CD4-positive, alpha-beta T cell treated with Interleukin-17A for 4 hours (primary cell): ENCODE measurements around the gene SPART.
"Not testable (repeated sequence)": the region's sequence is repeated elsewhere in the genome, so short reads cannot be mapped to it uniquely, and the experiment has no call there.

Source experiments
- DNase-seq: peaks from one replicate; pipeline ENCODE4 v3.0.0-alpha.2; 2020; ENCODE audit warnings: mixed read lengths

The SPART gene

DNA sequence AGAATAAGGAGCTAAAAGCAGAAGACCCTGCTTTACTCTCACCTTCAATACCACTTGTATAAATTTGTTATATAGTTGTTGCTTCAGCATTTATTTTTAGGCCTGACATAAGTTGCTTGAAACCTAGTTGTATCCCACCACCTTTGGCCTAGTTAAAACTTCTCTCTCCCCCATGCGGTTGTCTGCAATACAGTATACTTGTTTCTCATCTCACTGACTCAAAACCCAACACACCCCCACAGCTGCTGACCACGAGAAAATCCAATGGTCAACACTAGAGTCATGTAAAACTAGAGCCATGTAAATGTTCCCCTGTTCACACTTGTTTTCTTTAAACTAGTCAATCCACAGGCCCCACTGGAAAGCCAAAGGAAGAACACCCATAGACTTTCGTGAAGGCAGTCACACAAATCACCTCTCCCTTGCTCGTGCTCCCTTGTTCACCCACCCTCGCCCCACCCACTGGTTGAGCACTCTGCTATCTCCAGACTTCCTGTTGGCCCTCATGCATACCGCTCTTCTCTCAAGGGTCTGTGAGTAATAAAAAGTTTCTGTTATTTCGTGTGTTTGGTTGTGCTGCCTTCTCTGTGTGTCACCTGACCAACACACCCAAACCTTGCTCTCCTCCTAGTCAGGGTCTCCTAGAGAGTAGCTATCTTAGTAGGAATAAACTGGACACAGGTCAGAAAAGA lies 35.6 kb downstream of the SPART start:
- no peak for DNase-seq

DNA sequence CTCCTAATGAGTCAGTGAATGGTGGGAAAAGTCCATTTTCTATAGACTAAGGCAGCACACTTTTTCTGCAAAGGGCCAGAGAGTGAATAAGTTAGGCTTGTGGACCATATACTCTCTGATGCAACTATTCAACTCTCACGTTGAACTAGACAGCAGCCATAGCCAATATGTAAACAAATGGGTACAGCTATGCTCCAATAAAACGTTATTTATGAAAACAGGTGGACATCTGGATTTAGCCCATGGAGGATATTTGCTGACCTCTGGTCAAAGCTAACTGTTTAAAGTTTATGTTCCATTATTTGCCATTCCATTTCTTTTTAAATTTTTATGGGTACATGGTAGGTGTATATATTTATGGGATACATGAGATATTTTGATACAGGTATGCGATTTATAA lies 43.9 kb downstream of the SPART start:
- no peak for DNase-seq

GRCh38 chr13:36299469-36299868 lies 46.7 kb downstream of the SPART start:
- not testable (repeated sequence) for DNase-seq

GRCh38 chr13:36298535-36299068 lies 47.6 kb downstream of the SPART start:
- no peak for DNase-seq

- DNase-seq, result peak; percentile 65
Observed at GRCh38 chr13:36297366-36298338, 48.5 kb downstream of the SPART start, which contains the start of gene CCDC169. CCDC169 (minus strand) TSS chr13:36297814; CDS start chr13:36297719, 95 bp downstream.

DNA sequence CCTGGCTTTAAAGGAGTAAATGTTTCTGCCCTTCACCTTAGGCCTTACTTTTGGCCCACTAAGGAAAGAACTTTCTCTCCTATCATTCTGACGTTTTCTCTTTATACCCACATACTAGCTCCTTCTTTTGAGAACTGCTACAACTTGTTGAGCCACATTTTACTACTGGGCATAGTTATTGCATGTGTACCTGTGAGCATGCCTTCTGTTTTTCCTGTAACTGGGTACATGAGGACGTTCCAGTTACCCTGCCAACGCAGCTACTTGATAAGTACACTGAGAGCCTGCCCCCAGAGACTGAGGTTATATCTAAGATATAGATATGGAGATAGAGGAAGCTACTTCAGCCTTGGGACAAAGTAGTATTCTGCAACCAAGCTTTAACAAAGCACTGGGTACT lies 52.1 kb downstream of the SPART start:
- DNase-seq, result no peak

DNA sequence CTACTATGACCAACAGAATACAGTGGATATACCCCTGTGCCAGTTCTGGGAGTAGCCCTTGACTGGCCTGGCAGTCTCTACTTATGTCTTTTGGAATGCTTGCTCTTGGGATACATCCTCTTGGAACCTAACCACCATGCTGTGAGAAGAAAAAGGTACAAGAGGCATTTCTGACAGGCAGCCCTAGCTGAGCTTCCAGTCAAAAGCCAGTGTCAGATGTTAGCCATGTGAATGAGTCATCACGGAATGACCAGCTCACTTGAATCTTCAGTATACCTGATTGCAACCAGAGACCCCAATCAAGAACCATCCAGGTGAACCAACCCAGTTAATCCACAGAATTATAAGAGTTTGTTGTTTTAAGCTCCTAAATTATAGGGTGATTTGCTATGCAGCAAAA lies 52.7 kb downstream of the SPART start:
- DNase-seq, result no peak

- no peak for DNase-seq
Observed at GRCh38 chr13:36288794-36289391, 57.3 kb downstream of the SPART start.

DNA sequence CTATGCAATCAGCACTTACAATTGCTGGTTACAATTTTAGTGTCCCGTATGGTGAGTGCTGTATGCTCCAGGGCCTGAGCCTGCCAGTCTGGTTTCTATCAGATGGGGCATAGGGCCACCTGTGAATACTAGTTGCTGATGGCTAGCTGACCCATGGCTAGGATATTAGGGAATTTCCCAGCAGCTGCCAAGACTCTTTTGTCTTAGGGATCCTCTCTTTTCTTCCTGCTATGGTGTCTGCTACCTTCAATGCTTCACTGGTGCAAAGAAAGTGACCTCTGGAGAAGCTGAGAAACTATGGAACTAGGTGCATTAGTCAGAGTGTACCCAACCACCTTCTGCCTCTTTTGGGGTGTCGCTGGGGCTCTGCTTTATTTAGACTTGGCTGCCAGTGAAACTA lies 60.2 kb downstream of the SPART start:
- no peak for DNase-seq

- DNase-seq, result no peak
Observed at GRCh38 chr13:36282821-36283432, 63.3 kb downstream of the SPART start.

DNA sequence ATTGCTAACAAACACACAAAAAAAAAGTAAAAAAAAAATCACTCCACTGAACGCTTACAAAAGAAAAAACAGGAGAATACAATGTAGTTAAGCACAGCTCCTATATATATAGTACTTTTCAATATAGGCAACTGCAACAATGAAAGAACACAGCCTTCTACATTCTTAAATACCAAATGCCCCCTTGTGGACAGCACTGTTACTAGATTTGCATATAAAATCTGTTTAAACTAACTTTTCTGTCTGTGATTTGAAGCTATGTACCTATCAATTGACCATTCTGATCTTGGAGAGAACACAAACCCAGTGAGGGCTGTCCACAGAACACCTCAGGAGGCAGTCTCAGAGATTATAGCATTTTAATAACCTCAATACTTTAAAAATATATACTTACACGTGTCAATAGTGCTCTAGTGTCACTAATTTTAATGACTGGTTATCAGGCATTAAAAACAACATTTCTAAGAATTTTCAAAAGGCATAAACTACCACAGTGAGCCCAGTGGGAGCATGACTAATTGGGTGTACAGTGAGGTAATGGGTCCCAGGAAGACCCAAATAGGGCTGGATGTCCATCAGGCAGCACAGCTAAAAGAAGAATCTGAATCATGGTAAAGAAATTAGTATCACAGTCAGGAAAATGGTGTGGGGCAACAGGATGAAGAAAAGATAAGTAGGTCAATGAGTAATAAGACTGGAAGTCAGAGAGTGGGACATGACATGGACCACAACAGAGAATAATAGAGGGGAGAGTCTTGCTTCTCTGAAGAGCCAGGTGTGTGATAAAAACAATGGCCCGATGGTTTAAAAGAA lies 70.8 kb downstream of the SPART start:
- DNase-seq, result no peak

- DNase-seq, result no peak
Observed at GRCh38 chr13:36273431-36273830, 72.8 kb downstream of the SPART start.

DNA sequence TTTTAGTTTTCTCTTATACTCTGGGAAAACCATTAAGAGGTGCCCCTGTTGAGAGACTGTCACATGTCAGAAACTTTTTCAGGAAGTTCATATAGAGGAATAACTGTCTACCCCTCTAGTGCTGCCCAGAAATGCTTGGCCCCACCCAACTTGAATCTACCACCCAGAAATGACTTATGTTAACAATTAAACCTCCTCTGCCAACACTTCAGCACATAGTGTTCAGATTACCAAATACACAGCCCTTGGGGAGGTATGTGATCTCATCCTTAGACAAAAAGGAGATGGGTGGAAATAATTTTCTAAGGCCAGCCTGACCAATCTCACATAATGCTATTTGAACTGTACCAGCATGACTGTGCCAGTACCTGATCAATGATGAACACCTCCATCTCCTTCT lies 84.2 kb downstream of the SPART start:
- DNase-seq, result no peak

DNA sequence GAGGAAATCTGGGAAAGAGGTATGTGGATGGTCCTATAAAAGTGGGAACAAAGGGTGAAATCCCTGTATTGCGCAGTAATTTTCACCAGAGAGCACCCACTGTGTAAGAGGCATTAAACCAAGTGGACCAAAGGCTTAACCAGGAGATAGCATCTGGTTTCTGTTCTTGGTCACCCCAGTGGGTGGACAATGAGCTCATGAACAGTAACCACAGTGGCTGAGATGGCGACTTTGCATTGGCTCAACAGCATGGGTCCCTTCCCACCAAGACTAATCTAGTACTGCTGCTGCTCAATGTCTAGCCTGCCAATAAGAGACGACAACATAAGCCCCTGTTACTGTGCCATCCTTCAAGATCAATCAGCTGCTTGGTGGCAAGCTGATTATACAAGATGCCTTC lies 85.2 kb downstream of the SPART start:
- DNase-seq, result no peak

GRCh38 chr13:36259361-36260137 lies 86.6 kb downstream of the SPART start:
- DNase-seq, result no peak

GRCh38 chr13:36258831-36259230 lies 87.4 kb downstream of the SPART start:
- DNase-seq, result no peak
